Natural killer cell (primary cell): ENCODE measurements around the gene INAFM2. TPM values are rescaled to one million over a fixed set of nuclear protein-coding genes. Genes with fewer than 3 reads are reported as not detected.

Experiments used
- ATAC-seq, 3 donors: fragments of 150-1000 bp in 2 of 3; fragments of 200-7000 bp in 1 of 3; cut with Tn5 transposase; 1 replicate in 1 of 3; 2 replicates in 2 of 3; pipeline ENCODE4 v1.10.0; 2021; ENCODE audit warnings: mild to moderate bottlenecking in 2 of 3, moderate library complexity in 2 of 3
- DNase-seq, 2 donors: peaks; one replicate each; pipeline versions ENCODE4 v3.0.0 to v3.0.0-alpha.2; 2013 to 2021; ENCODE audit warnings: mixed read lengths in 1 of 2
- H3K27ac ChIP-seq: one replicate; pipeline ENCODE4 v1.5.1; 2013; ENCODE audit warnings: mild to moderate bottlenecking, low read length
- H3K27me3 ChIP-seq: one replicate; pipeline ENCODE4 v1.6.1; 2013; ENCODE audit warnings: low read length; ENCODE audit not compliant: control insufficient read depth, insufficient read depth
- H3K36me3 ChIP-seq: one replicate; pipeline ENCODE4 v1.6.1; 2013; ENCODE audit warnings: low read length; ENCODE audit not compliant: control insufficient read depth, insufficient read depth
- H3K4me1 ChIP-seq: one replicate; pipeline ENCODE4 v1.6.1; 2013; ENCODE audit warnings: low read length; ENCODE audit not compliant: control insufficient read depth, insufficient read depth
- H3K4me3 ChIP-seq: one replicate; pipeline ENCODE4 v1.5.1; 2013; ENCODE audit warnings: low read length
- H3K9me3 ChIP-seq: one replicate; pipeline ENCODE4 v1.6.1; 2013; ENCODE audit warnings: low read length; ENCODE audit not compliant: control insufficient read depth, insufficient read depth
- H3K27ac Mint-ChIP-seq, 2 donors: one replicate each; pipeline ENCODE4 v1.8.0; 2022; ENCODE audit warnings: mild to moderate bottlenecking in 2 of 2, mixed read lengths in 2 of 2, moderate library complexity in 1 of 2
- H3K27me3 Mint-ChIP-seq, 2 donors: one replicate each; pipeline ENCODE4 v1.8.0; 2022; ENCODE audit warnings: low read depth in 2 of 2, mixed read lengths in 2 of 2
- H3K36me3 Mint-ChIP-seq: one replicate; pipeline ENCODE4 v1.8.0; 2022; ENCODE audit warnings: mixed read lengths
- H3K4me1 Mint-ChIP-seq, 2 donors: one replicate each; pipeline ENCODE4 v1.8.0; 2022; ENCODE audit warnings: mixed read lengths in 2 of 2
- H3K4me3 Mint-ChIP-seq: one replicate; pipeline ENCODE4 v1.8.0; 2022; ENCODE audit warnings: mild to moderate bottlenecking, moderate library complexity, mixed read lengths
- H3K9me3 Mint-ChIP-seq, 2 donors: one replicate each; pipeline ENCODE4 v1.8.0; 2022; ENCODE audit warnings: mixed read lengths in 2 of 2
- WGBS: methylation state at CpG from one replicate; pipeline ENCODE4 v1.1.7; 2013; ENCODE audit warnings: missing lambda C conversion rate; ENCODE audit not compliant: insufficient coverage; 5-methylcytosine and 5-hydroxymethylcytosine counted together
- intact Hi-C: fragments of 100-400 bp; cut with micrococcal nuclease; formaldehyde crosslinking; loops from one replicate; pipeline ENCODE4 v1.14.2; 2022
- total RNA-seq, 4 donors: library from RNA; stranded (reverse); fragments of 120-200 nt in 1 of 4; gene quantifications; one replicate each; pipeline versions ENCODE4 v1.2.3 to v1.2.4, GENCODE V29; 2013 to 2022
- TF ChIP-seq, protein P1 (sequence below): fragments of 200-600 bp; IDR thresholded peaks from one replicate; pipeline ENCODE4 v1.8.0; 2022; ENCODE audit warnings: antibody characterized with exemption

INAFM2 gene
- total RNA-seq, 3 donors from 2014 or later (not counting 1 experiment from before 2014, with no cell fraction given) = 14.0 to 21.7 (median 15.1) TPM

DNA sequence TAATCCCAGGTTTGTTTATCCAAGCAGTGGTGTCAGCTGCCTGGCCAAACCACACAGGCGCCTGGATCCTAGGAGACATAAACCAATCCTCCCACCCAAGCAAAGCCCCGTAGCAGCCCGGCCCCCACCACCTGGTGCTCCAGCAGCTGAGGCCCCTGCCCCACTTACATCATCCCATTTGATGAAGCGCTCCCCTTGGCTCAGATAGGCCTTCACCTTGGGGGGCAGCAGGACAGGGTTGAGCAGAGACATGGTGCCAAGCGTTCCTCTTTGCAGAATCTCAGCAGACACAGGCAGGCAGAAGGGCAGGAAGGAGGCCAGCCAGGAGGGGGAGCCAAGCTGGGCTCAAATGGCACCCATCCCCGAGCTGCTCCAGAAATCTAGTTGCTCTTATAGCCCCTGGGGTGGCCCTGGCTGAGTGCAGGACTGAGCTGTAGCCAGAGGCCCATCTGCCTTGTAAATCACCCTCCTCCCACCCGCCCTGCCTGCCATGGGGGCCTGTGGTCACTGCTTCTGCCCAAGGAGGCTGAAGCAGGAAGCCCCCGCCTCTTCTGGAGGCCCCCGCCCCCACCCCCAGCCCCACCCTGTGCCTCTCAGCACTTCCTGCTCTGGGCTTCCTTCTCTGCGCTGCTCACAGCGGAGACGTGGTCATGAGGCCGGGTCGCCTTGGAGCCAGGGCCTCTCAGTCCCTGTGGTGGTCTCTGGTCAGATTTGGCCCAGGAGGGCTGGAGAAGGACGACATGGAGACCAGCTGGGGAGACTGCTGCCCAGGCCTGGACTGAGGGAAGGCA lies 15.9 kb upstream of the INAFM2 start, which contains the start of gene PLCB2:
TSS of gene PLCB2 (minus strand) at position 515 of the 791 bp plus-strand sequence. CDS start at position 252, 263 bp downstream.
- Mint-ChIP-seq H3K4me1 (peaks cover 58 to 70% of the 10 kb centered on the region in 2 donors), H3K36me3 (no peaks in the 10 kb centered on the region), H3K27ac (peak within 1 kb of the TSS; percentile 84 to 92), H3K4me3 (peak within 1 kb of the TSS; percentile 95), H3K27me3 (no peaks in the 10 kb centered on the region), H3K9me3 (no peaks in the 10 kb centered on the region)
- no peaks in the 10 kb centered on the region for H3K27me3 ChIP-seq
- WGBS = 2% methylated on average over 14 of the region's 15 CpGs
- TF ChIP-seq, protein P1, sequence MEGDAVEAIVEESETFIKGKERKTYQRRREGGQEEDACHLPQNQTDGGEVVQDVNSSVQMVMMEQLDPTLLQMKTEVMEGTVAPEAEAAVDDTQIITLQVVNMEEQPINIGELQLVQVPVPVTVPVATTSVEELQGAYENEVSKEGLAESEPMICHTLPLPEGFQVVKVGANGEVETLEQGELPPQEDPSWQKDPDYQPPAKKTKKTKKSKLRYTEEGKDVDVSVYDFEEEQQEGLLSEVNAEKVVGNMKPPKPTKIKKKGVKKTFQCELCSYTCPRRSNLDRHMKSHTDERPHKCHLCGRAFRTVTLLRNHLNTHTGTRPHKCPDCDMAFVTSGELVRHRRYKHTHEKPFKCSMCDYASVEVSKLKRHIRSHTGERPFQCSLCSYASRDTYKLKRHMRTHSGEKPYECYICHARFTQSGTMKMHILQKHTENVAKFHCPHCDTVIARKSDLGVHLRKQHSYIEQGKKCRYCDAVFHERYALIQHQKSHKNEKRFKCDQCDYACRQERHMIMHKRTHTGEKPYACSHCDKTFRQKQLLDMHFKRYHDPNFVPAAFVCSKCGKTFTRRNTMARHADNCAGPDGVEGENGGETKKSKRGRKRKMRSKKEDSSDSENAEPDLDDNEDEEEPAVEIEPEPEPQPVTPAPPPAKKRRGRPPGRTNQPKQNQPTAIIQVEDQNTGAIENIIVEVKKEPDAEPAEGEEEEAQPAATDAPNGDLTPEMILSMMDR = peak; percentile 62
- peak within 1 kb of the TSS; percentile 89 for H3K27ac ChIP-seq
- DNase-seq (peak; percentile 60 to 85), ATAC-seq (peak; percentile 78 to 85 (median 79))
- peaks cover 20% of the 10 kb centered on the region for H3K36me3 ChIP-seq
- H3K4me1 ChIP-seq = peaks cover 56% of the 10 kb centered on the region
- peak within 1 kb of the TSS; percentile 86 for H3K4me3 ChIP-seq
- intact Hi-C loops = loop anchor here (1.0 kb wide), 1 partner anchor 14 kb away; no protein-coding TSS in a partner anchor
- H3K9me3 ChIP-seq = no peaks in the 10 kb centered on the region

DNA sequence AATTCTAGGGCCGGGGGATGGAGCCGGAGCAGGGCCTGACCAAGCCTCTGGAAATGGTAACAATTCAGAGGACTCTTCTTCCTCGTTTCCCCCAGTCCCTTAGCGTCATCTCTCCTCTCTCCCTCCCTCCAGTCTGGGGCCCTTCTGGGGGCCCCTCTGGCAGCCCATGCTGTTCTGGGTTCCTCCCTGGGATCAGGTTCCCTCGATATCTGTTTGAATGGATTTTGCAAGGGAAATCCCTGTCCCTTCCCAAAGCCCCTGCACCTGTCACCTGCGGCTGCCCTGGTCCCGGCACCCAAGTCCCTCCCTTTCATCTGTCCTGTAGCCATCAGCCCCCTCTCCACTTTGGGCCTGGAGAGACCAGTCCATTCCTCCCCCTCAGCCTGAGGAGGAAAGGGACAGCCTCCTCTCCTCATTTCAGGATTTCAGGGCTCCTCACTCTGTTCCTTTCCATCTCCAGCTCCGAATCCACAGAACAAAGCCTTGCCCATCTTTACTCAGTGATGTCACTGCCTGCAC lies 14.1 kb upstream of the INAFM2 start:
- Mint-ChIP-seq H3K4me1 (peaks cover 61 to 75% of the 10 kb centered on the region in 2 donors), H3K36me3 (no peaks in the 10 kb centered on the region), H3K27me3 (no peaks in the 10 kb centered on the region), H3K4me3 (peak overlapping the region; percentile 95), H3K9me3 (no peaks in the 10 kb centered on the region), H3K27ac (peak overlapping the region; percentile 84 to 92)
- TF ChIP-seq, protein P1 = no peak
- H3K9me3 ChIP-seq = no peaks in the 10 kb centered on the region
- H3K4me3 ChIP-seq = no peak overlapping the region
- intact Hi-C loops = no loop called here
- DNase-seq (no peak), ATAC-seq (no peak)
- peaks cover 3% of the 10 kb centered on the region for H3K36me3 ChIP-seq
- 75% methylated on average over 8 of the region's 8 CpGs for WGBS
- H3K27ac ChIP-seq = peak overlapping the region; percentile 64
- H3K27me3 ChIP-seq = no peaks in the 10 kb centered on the region
- peaks cover 65% of the 10 kb centered on the region for H3K4me1 ChIP-seq

DNA sequence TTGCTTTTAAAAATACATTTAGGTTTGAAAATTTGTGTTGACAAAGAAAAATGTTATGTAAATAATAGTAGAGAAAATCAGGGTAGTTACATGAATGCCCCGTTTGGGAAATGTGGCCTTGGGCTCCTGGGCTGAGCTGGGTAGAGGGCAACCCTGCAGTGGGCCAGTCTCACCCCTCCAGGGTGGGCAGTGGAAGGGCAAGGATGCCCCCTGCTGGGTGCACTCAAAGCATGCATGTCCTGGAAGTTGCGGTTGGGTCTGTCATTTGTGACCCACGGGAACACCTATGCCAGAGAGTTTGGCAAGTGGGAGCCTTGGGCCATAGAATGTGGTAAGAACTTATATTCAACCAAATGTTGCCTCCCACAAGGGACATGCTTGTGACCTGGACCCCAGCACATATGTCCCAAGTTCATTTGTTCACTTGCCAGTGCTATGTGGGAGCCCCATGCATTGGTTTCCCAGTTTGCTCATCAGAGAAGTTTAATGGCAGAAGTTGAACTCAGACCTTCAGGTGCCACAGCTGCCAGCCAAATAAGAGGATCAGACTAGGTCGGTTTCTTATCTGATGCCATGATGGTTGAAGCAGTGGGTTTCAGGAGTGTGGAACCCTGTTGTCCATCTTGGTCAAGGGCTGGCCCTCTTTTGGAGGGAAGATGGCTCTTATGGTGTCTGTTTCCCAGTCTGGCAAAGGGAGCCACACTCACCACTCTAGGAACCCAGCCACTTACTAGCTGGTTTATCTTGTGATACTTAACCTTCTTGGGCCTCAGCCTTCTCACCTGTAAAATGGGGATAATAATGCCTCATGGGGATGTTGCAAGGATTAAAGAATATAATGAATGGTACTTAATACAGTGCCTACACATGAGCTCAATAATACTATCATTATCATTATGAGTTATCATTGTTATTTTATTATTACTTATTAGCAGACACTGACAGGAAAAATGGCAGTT lies 13.2 kb upstream of the INAFM2 start:
- Histone ChIP-seq H3K27me3 (no peaks in the 10 kb centered on the region), H3K4me1 (peaks cover 69% of the 10 kb centered on the region), H3K36me3 (no peaks in the 10 kb centered on the region), H3K4me3 (no peak overlapping the region), H3K9me3 (no peaks in the 10 kb centered on the region), H3K27ac (no peak overlapping the region)
- 22% methylated on average over 4 of the region's 4 CpGs for WGBS
- intact Hi-C loops = loop anchor here (1.0 kb wide), 1 partner anchor 31 kb away; no protein-coding TSS in a partner anchor
- no peak for ATAC-seq
- no peaks in the 10 kb centered on the region for H3K9me3 Mint-ChIP-seq
- H3K36me3 Mint-ChIP-seq = no peaks in the 10 kb centered on the region
- TF ChIP-seq, protein P1 = peak; percentile 61
- DNase-seq = peak; percentile 36 to 76
- H3K27me3 Mint-ChIP-seq = no peaks in the 10 kb centered on the region
- peak overlapping the region; percentile 95 for H3K4me3 Mint-ChIP-seq
- peaks cover 59 to 75% of the 10 kb centered on the region in 2 donors for H3K4me1 Mint-ChIP-seq
- peak overlapping the region; percentile 84 to 92 for H3K27ac Mint-ChIP-seq
